GM19099 (cell line): ENCODE measurements around the gene FAM107B.

Experiments used
- POLR2A ChIP-seq: IDR thresholded peaks from 3 replicates; pipeline ENCODE4 v1.6.1; 2011; ENCODE audit warnings: low read depth; ENCODE audit not compliant: insufficient read length; ENCODE audit errors: extremely low read depth

Gene FAM107B

DNA sequence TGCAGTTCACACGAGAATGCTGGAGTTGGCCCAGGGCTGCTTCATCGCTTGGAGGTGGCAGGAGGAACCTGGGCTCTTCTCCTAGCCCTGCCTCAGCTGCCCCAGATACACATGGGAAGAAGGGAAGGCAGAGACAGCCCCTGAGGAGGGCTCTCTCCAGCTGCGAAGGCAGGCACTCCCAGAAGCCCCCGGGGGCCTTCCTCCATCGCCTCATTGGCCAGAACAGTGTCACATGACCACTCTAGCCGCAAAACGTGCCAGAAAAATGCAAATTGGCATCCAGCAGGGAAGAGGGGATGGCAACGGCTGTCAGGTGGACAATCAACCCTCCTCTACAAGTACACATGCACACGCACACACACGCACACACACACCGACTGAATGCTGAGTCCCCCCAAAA lies 226.2 kb downstream of the FAM107B start:
- no peak for TF ChIP-seq POLR2A

DNA sequence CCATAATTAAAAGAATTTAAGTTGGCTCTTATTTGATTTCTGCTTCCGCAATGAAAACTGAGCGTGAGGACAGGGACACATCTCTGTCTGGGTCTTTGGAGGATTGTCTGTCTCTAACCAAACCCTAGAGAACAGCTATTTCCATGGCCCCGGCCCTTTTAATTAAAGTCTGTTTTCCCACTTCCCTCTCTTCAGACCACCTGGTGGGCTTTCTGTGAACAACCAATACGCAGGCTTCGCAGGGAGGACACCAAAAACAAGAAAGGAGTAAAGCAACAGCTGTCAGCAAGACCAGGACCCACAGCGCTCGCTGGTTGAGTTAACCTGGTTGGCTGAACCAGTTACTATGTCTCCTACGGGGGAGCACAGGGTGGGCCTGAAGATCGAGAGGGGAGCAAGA lies 226.9 kb downstream of the FAM107B start:
- no peak for TF ChIP-seq POLR2A

DNA sequence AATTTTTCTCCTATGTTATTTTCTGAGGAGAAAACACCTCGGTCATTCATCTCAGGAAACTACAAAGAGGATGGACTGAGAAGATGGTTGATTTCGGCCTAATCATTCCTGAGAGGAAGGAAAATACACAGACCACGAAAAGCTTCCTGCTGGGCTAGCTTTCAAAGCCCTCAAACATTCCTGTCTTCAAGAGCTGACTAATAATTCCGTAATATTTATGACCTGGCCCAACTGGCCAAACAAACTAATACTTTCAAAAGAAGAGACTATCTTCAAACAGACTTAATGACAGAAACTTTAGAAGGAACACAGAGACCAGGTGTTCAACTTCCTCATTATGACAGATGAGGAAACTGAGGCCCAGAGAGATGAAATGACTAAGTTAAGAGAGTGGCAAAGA lies 228.9 kb downstream of the FAM107B start:
- no peak for TF ChIP-seq POLR2A

DNA sequence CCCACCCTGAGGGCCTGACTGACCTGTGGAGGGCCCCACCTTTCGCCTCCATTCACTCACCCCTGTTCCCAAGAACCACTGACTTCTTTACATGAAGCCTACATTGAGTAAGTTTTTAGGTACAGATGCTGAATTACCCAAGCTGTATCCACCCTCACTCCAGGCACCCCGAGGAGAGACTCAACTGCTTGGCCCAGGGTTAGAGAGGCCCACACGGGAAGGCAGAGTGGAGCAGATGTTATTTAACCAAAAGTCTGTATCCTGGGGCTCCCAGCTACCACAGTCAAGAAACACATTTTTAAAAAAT lies 230.8 kb downstream of the FAM107B start:
- TF ChIP-seq POLR2A: no peak

DNA sequence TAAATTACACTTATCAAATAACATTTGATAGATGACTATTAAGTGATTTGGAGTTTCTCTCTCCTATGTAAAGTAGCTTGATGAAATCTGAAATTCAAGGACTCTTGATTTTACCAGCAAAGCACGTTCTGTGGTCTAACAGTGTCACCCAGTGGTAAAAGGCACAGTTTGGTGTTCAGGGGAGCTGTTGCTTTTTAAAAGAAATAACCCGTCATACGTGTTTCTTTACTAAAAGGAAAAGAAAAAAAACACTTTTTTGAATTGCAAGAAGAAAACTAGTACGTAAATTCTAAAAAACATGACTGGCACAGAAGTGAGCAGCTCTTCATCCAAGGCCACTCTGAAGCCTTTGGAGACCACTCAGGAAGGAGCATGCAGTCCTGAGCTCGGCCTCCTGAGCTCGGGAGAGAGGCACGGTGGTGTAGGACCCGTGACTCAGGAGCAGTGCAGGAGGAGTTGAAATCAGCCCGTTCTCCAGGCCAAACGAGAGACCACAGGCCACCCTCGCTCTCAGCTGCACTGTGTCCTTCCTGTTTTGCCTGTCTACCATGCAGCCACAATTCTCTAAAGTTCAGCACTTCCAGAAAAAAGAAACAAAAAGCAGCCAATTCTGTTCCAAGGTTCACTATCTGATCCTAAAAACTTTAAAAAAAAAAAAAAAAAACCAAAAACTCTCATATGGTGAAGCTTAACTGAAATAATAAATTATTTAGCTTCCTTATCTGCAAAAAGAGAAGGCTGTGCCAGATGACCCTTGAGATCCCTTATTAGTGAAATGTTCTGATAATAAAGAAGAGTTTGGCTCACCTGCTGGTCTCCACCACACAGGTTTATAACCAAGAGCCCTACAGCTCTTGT lies 231.4 kb downstream of the FAM107B start:
- TF ChIP-seq POLR2A: no peak

DNA sequence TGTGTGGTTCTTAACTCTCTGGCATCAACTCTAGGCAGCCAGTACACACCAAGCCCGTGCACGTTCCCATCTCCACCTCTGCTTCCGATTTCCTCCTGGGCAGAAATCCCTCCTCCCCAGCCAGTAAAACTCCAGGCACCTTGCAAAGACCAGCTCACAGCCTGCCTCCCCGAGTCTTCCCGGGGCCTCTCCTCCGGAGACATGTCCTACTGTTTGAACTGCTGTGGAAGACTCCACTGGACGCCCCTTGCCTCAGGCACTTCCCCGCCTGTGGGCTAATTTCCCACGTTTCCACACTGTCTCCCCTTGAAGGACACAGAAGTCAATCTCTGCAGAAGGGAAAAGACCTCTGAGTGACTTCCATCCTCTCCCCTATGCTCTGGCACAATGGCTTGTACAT lies 233.3 kb downstream of the FAM107B start:
- TF ChIP-seq POLR2A: no peak

DNA sequence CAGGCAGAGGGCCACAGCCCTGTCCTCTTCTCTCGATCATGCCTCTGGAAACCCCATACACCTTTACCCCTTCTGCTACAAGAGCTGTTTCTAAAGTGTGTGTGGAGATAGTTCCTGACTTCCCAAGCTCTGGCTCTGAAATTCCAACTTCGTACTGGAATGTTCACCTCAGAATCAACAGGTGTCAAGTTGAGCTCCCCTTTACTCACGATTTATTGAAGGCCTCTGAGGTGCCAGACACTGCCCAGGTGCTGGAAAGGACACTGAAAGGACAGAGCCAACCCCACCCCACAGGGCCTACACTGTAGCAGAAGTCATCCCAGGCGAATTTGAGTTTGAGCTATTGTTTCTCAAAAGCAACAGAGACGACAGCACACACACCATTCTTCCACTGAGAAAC lies 234.1 kb downstream of the FAM107B start:
- no peak for TF ChIP-seq POLR2A

DNA sequence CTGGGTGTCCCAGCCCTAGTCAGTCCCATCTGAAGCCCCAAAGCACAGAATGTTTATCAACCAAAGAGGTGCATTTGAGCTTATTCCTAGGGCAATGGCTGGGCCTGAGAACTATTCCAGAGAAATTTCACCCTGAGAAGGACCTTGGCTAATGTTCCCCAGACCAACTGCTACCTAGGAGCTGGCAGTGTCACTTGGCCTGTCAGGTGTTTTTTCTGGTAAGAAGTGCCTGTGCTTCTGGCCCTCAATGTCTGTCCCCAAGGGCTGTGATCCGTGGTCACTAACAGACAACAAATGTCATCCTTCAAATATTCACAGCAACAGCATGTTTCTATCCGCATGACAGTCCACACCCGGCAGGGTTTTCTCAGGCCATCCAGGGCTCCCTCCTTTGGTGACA lies 234.6 kb downstream of the FAM107B start:
- TF ChIP-seq POLR2A: no peak

DNA sequence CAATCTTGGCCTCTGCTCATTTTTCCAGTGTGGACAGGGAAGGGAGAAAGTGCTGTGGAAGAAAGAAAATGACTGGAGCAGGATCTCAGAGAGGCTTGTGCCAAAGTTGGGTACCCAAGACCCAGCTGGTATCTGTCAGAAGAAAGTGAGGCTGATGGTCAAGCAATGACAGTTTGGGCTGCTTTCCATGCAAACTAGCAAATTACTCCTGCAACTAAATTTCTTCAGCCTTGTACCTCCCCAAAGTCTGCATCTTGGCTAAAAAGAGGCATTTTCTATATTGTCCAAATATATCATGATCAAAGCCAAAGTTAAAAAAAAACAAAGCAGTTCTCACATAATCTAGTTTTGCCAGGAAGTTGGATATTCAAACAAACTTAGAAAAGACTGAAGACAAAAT lies 235.5 kb downstream of the FAM107B start:
- TF ChIP-seq POLR2A: no peak

DNA sequence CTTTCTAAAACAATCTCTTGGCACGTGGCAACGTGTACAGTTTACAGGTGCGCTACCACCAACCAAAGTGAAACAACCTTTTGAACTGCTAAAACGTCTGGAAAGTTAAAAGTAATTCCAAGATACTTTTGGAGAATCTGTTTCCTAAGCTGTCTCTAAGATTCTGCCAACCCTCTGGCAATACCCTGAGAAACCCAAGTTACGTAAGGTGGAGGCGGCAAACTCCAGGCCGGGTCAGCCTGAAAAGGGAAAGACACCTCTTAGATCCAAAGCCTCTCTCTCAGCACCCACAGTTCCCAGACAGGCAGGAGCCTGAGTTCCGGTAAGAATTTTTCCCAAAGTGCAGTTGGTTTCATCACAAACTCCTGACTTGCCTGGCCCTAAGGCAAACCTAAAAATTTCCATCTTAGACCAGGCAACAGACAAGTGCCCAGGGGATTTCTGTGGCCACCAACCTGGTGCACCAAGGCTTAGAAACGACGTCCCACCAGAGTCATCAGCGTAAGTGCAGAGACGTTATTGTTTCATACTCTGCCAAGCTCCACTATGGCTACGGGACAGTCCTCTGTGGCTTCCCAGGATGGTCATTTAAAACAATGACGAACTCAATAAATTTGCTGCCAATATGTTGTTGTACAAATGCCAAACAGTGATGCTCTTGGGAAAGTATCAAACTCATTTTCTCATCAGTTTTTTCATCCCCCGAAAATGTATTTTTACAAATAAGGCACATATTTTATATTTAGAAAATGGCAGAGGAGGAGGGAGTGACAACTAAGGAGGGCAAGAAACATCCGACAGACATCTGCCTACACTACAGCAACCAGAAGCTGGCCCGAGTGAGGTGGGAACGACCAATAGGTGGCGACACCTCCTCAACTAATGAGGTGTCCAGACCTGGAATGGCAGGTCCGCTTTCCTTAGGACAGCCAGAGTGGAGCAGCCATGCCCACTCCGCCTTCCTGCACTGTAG lies 238.2 kb downstream of the FAM107B start:
- no peak for TF ChIP-seq POLR2A

DNA sequence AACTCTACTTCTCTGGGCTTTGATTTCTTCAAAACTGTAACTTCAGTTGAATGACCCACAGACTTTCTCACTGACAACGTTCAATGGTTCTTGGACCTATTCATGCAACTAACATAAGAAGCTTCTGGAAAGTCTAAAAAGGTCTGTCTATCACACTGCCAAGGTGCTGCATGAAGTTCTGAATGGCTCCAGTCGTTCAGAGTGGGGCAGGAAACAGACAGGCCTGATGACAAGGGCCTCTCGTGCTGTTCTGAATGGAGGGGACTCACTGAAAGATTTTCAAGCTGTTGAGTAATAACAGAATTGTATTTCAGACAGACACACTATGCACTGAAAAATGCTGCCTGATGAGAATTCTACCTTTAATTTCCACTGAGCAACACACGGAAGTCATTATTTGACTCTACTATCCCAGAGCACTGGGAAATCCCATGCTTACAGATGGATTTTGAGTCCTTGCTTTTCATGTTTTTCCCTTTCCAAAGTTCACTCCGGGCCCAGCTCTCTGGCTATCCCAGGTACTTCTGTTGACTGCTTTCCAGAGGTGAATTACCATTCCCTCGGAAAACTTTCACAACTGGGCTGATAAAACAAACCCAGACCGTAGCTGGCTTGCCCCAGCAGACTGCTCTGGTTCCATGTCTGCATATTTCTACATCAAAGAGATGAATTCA lies 239.1 kb downstream of the FAM107B start:
- no peak for TF ChIP-seq POLR2A

DNA sequence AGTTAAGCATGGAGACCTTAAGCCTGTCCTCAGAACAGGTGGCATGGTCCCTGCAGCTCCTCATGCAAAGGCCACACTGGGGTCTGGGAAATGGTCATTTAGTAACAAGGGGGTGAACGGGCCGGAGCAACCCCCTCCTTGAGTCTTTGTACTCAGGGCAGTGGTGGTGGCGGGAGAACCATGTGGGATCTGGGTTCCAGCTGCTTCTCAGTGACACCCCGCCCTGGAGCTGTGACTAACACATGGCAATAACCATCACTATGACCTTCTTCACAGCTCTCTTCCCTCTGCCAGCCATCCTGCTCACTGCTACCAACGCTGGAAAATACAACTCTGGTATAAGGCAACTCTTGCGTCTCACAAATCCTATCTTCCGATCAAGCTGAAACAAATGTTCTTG lies 240.5 kb downstream of the FAM107B start:
- TF ChIP-seq POLR2A: no peak

DNA sequence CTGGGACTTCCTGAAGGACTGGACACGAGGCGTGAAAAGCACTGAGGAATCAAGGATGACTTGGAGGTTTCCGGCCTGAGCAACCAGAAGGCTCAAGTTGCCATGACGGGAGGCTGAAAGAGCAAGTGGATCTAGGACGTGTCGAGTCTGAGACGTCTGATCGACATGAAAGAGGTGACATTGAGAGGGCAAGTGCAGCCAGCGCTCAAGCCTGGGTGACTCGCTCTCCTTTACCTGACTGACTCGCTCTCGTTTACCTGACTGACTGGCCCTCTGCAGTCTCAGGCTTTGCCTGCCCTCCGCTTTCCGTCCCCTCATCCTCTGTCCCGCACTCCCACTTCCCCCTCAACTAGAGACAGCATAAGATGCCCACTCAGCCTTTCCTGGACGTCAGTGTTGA lies 241.4 kb downstream of the FAM107B start:
- no peak for TF ChIP-seq POLR2A

DNA sequence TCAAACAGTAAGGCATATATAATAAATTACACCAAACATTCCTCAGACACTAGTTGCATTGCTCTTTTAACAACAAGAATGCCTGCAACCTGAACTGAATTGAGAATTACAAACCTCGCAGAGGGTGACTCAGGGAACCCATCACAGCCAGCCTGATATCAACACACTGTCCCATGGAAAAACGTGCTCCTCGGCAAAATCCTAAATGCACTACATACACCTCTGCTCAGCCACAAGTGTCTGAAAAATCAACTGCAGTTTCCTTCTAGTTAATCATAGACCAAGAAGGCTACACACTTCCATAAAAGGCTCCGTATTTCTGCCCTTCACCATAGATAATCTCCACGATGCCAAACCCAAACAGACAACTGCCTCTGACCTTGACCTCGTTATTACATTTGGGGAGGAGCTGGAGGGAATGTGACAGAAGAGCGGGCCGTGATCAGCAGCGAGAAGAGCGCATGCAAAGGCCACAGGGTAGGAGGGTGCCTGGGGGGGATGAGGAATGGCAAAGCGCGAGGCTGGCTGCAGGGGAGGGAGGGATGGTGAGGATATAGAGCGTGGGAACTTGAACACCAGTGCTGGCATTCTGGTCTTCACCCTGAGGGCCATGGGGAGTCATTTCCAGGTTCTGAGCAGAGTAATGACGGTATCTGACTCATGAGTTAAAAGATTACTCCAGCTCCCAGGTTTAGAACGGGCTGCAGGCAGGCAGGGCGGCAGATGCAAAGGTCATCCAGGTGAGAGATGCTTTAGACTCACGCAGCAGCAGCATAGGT lies 242.0 kb downstream of the FAM107B start:
- TF ChIP-seq POLR2A: no peak

DNA sequence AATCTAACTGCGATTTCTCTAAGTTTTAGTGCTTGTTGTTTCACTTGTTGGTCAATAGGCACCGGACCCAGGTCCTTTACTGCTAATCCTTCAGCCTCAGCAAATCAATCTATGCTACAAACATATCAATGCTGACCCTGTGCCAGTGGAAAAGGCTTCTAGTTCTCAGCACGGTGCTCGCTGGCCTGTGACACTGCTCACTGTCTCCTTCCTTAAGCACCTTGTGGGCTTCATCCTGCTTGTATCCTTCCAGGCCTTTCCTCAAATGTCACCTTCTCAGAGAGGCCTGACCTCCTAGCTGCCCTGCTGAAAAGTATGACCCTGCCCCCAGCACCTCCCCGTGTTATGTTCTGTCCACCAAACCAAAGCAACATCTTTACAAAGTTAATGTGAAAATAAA lies 242.7 kb downstream of the FAM107B start:
- TF ChIP-seq POLR2A: no peak
